ENCODE data around the gene DSCAML1. TPM values are rescaled to one million over a fixed set of nuclear protein-coding genes. Genes with fewer than 3 reads are reported as not detected.

DSCAML1 gene
- total RNA-seq, 1 donor from 2014 or later = 1.3 TPM

DNA sequence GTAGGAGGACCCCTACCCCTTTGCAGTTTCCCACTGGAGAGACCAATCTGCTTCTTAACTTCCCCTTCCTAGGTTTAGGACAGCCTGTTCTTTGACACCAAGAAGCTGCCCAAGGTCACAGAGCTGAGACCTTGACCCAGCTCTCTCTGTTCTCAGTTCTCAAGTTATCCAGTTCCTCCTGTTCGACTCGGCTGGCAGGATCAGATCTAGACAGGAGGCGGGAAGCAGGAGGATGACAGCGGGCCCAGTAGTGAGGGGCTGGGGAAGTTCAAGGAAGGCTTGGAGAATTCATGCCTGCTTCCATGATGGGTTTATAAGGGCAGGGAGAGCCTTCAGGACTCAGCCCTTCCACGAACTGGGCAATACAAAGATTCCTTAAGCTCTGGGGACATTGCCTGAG is 210.6 kb downstream of the DSCAML1 start:
- Histone ChIP-seq H3K4me3 (no peak overlapping the region), H3K4me1 (no peaks in the 10 kb centered on the region), H3K27ac (no peak overlapping the region), H3K9me3 (no peaks in the 10 kb centered on the region), H3K27me3 (no peaks in the 10 kb centered on the region), H3K36me3 (no peaks in the 10 kb centered on the region)
- intact Hi-C loops (cut with DNase I) = no loop called here
- ATAC-seq (no peak), DNase-seq (no peak)
- TF ChIP-seq, protein P1, sequence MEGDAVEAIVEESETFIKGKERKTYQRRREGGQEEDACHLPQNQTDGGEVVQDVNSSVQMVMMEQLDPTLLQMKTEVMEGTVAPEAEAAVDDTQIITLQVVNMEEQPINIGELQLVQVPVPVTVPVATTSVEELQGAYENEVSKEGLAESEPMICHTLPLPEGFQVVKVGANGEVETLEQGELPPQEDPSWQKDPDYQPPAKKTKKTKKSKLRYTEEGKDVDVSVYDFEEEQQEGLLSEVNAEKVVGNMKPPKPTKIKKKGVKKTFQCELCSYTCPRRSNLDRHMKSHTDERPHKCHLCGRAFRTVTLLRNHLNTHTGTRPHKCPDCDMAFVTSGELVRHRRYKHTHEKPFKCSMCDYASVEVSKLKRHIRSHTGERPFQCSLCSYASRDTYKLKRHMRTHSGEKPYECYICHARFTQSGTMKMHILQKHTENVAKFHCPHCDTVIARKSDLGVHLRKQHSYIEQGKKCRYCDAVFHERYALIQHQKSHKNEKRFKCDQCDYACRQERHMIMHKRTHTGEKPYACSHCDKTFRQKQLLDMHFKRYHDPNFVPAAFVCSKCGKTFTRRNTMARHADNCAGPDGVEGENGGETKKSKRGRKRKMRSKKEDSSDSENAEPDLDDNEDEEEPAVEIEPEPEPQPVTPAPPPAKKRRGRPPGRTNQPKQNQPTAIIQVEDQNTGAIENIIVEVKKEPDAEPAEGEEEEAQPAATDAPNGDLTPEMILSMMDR (IDR thresholded peaks at IDR 0.05) = no peak

DNA sequence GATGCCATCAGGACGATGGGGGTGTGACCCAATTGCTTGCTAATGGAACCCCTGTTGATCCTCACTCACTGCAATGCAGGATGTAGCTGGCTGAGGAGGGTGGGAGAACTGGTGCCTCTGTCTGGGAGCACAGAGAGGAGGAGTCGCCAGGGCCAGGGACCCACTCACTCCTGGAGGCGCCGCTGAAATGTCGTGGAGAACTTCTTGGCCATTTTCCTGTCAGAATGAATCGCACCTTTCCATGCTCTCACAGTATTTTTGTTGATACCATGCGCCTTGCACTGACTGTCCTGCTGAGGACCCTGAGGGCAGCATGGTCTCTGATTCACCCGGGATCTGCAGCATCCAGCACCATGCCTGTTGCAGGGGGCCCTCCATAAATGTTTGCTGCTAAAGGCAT is 211.4 kb downstream of the DSCAML1 start:
- H3K27me3 ChIP-seq = no peaks in the 10 kb centered on the region
- TF ChIP-seq, protein P1 (IDR thresholded peaks at IDR 0.05) = no peak
- H3K4me3 ChIP-seq = no peak overlapping the region
- intact Hi-C loops (cut with DNase I) = no loop called here
- no peaks in the 10 kb centered on the region for H3K4me1 ChIP-seq
- no peak overlapping the region for H3K27ac ChIP-seq
- H3K9me3 ChIP-seq = no peaks in the 10 kb centered on the region
- DNase-seq (no peak), ATAC-seq (no peak)
- no peaks in the 10 kb centered on the region for H3K36me3 ChIP-seq

DNA sequence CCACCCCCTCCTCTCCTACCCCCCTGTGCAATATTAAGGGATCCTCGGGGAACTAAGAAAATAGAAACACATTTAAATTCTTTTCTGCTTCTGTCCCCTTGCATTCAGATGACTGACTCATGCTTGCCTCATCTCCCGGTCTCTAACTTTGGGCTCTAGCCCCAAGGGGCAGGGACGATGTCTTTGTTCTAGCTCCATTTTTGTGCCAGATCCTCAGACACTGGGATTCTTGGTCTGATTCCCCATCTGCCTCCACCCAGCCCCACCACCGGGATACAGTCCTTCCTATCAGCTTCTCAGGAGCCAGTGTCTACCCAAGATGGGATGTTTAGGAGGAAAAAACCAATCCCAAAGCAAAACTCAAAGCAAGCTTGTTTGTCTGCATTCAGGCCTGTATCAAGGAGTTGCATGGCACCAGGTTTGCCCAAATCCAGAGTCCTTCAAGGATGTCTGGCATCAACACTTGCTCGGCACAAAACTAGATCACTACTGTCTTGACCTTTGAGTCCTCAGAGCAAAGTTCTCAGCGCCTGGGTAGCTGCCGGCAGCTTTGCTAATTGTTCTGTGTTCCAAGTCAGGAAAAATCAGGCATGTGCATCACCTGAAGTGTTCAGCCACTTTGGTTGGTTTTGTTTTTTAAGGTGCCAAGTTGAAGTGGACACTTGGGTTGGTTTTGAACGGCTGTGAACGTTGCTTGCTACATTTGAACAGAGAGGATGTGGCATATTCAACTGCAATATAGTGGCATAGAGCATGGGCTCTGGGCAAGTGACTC is 212.8 kb downstream of the DSCAML1 start:
- intact Hi-C loops (cut with DNase I) = no loop called here
- TF ChIP-seq, protein P1 (IDR thresholded peaks at IDR 0.05) = no peak
- no peaks in the 10 kb centered on the region for H3K27me3 ChIP-seq
- no peaks in the 10 kb centered on the region for H3K9me3 ChIP-seq
- H3K4me1 ChIP-seq = no peaks in the 10 kb centered on the region
- no peak overlapping the region for H3K27ac ChIP-seq
- DNase-seq = no peak
- H3K4me3 ChIP-seq = no peak overlapping the region
- no peak for ATAC-seq
- no peaks in the 10 kb centered on the region for H3K36me3 ChIP-seq

DNA sequence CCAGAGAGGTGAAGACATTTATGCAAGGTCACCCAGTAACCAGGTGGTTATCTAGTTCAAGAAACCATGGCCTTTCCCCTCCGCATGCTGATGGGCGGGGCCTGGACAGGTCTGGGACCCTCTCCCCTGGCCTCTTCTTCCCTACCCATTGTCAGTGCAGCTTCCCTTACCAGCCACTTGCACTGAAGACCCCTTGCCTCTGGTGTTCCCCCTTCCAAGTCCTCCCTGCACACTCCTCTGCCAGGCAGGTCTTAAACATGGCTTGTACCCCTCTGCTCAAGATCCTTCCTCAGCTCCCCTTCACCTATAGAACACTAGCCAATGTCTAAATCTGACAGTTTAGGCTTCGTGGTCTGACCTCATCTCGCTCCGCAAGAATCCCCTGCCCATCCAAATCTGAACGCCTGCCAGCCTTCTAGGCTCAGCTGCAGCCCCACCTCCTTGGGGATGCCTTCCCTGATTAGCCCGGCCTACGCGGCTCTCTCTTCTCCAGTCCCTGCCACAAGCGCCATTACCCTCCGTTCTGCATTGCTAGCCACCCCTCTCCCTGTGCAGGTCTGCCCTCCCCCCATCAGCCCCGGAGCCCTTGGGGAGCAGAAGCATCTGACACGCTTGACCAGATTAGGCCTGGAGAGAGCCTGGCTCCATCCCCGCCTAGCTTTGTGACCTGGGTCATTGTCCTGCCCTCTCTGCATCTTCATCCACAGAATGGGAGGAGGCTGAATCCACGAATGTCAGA is 213.8 kb downstream of the DSCAML1 start:
- Histone ChIP-seq H3K9me3 (no peaks in the 10 kb centered on the region), H3K27ac (no peak overlapping the region), H3K4me1 (no peaks in the 10 kb centered on the region), H3K36me3 (no peaks in the 10 kb centered on the region), H3K4me3 (no peak overlapping the region), H3K27me3 (no peaks in the 10 kb centered on the region)
- intact Hi-C loops (cut with DNase I) = no loop called here
- ATAC-seq = no peak
- TF ChIP-seq, protein P1 (IDR thresholded peaks at IDR 0.05) = no peak
- no peak for DNase-seq

DNA sequence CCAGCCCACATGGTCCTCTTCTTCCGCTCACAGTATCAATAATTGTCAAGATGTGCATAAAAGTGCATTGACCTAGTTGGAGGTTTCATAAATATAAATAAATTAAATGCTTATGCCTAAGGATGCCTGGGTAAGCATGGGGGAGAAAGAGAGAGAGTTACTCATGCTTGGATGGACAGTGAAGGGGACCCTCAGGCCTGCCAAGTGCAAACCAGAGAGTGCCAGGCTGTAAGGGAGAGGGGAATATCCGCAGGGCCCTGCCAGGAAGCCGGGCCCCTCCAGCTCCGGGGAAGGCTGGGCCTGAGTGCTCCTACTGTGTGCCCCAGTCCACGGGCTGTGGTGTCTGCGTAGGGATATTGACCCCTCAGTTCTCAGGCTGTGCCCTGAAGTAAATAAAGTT is 214.6 kb downstream of the DSCAML1 start:
- H3K9me3 ChIP-seq = no peaks in the 10 kb centered on the region
- no peak for ATAC-seq
- TF ChIP-seq, protein P1 (IDR thresholded peaks at IDR 0.05) = no peak
- H3K4me3 ChIP-seq = no peak overlapping the region
- no peaks in the 10 kb centered on the region for H3K36me3 ChIP-seq
- intact Hi-C loops (cut with DNase I) = no loop called here
- H3K27me3 ChIP-seq = no peaks in the 10 kb centered on the region
- no peak overlapping the region for H3K27ac ChIP-seq
- no peaks in the 10 kb centered on the region for H3K4me1 ChIP-seq
- no peak for DNase-seq
